MV-4-11 (cell line): ENCODE data around the gene TTC22.

Experiments
- DNase-seq: peaks from one replicate; lab custom pipeline; 2025; lab: John Stamatoyannopoulos, UW

The TTC22 gene

GRCh38 chr1:54808443-54809207 is 7.5 kb upstream of the TTC22 start:
- no peak for DNase-seq

GRCh38 chr1:54807756-54808155 is 6.6 kb upstream of the TTC22 start:
- no peak for DNase-seq

- peak; percentile 60 for DNase-seq
These were observed 5.9 kb upstream of the TTC22 start for GRCh38 chr1:54806931-54807611.

- DNase-seq: no peak
These were observed 4.9 kb upstream of the TTC22 start for GRCh38 chr1:54805981-54806381.

GRCh38 chr1:54805466-54805865 is 4.3 kb upstream of the TTC22 start:
- no peak for DNase-seq

GRCh38 chr1:54804471-54805132 is 3.5 kb upstream of the TTC22 start:
- peak; percentile 25 for DNase-seq

- DNase-seq: no peak
These were observed 2.8 kb upstream of the TTC22 start for GRCh38 chr1:54803761-54804470.

- DNase-seq: no peak
These were observed 853 bp downstream of the TTC22 start for GRCh38 chr1:54800041-54800898.

- DNase-seq: peak; percentile 31
These were observed 2.1 kb downstream of the TTC22 start for GRCh38 chr1:54798769-54799641.

GRCh38 chr1:54798206-54798605 is 2.9 kb downstream of the TTC22 start:
- no peak for DNase-seq

- no peak for DNase-seq
These were observed 4.2 kb downstream of the TTC22 start for GRCh38 chr1:54796902-54797301.

- no peak for DNase-seq
These were observed 5.2 kb downstream of the TTC22 start for GRCh38 chr1:54795841-54796468.

- no peak for DNase-seq
These were observed 5.8 kb downstream of the TTC22 start for GRCh38 chr1:54795356-54795665.

- DNase-seq: no peak
These were observed 6.4 kb downstream of the TTC22 start for GRCh38 chr1:54794451-54795355.

- DNase-seq: no peak
These were observed 8.3 kb downstream of the TTC22 start for GRCh38 chr1:54792686-54793282.

- peak; percentile 64 for DNase-seq
These were observed 9.1 kb downstream of the TTC22 start for GRCh38 chr1:54791880-54792522.

- DNase-seq: no peak
These were observed 12.7 kb downstream of the TTC22 start for GRCh38 chr1:54788459-54788858.

- DNase-seq: no peak
These were observed 13.5 kb downstream of the TTC22 start for GRCh38 chr1:54787604-54788003.
